T-helper 2 cell treated with Interferon-gamma antibody and Interleukin-4, amounts not matched to agents 5 μg/mL and 100 μg/mL, for 36 hours (primary cell): ENCODE data around the gene ZFP36.
A peak's percentile ranks its signal among the peaks of the same experiment; 100 is the strongest.

Source experiments
- DNase-seq: peaks from one replicate; pipeline ENCODE4 v3.0.0; 2021; ENCODE audit warnings: low spot score
- H3K27ac Mint-ChIP-seq: one replicate; pipeline ENCODE4 v1.8.0; 2021; ENCODE audit warnings: mild to moderate bottlenecking, mixed read lengths
- H3K27me3 Mint-ChIP-seq: one replicate; pipeline ENCODE4 v1.8.0; 2021; ENCODE audit warnings: low read depth, mixed read lengths
- H3K36me3 Mint-ChIP-seq: one replicate; pipeline ENCODE4 v1.8.0; 2021; ENCODE audit warnings: low read depth, mixed read lengths
- H3K4me1 Mint-ChIP-seq: one replicate; pipeline ENCODE4 v1.8.0; 2021; ENCODE audit warnings: low read depth, mixed read lengths
- H3K4me3 Mint-ChIP-seq: one replicate; pipeline ENCODE4 v1.8.0; 2022; ENCODE audit warnings: mild to moderate bottlenecking, moderate library complexity, mixed read lengths
- H3K9me3 Mint-ChIP-seq: one replicate; pipeline ENCODE4 v1.8.0; 2021; ENCODE audit warnings: mixed read lengths

ZFP36 gene

DNA sequence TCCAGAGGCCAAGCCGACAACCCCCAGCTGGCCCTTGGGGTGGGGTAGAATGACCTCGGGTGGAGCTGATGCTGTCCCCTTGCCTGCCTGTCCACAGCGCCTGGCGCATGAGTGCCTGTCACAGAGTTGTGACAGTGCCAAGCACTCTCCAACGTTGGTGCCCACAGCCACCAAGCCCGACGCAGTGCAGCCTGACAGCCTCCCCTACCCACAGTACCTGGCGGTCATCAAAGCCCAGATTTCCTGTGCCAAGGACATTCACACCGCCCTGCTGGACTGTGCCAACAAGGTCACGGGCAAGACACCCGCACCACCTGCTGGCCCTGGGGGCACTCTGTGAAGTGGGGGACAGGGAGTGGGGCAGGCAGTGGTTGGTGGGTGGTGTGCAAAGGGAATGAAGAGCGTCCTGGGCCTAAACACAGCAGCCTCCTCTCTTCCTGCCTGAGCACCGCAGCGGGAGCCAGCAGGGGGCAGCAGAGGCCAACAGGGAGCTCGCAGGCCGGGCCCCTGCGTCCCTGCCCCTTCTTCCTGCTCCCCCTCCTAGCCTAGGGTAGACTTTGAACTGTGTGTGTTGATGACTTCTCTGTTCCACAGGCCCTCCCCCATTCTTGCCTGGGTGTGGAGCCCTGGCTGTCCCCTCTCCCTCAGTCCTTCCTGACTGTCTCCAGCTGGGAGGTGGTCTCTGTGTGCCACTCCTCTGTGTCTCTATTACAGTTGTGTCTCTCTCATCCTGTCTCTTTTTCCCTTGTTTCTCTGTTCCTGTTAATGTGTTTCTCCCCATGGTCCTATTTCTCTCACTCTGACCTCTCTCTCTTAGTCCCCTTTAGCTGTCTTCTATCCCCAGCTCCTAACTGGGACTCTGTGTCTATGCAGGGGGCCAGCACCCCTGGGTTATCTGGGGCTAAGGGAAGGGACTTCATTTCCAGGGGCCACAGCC lies 9.0 kb upstream of the ZFP36 start:
- Mint-ChIP-seq H3K27ac (peak overlapping the region; percentile 85), H3K36me3 (peaks cover 37% of the 10 kb centered on the region), H3K9me3 (no peaks in the 10 kb centered on the region), H3K4me1 (peaks cover 45% of the 10 kb centered on the region), H3K4me3 (peak overlapping the region; percentile 63), H3K27me3 (no peaks in the 10 kb centered on the region)
- peak; percentile 85 for DNase-seq

DNA sequence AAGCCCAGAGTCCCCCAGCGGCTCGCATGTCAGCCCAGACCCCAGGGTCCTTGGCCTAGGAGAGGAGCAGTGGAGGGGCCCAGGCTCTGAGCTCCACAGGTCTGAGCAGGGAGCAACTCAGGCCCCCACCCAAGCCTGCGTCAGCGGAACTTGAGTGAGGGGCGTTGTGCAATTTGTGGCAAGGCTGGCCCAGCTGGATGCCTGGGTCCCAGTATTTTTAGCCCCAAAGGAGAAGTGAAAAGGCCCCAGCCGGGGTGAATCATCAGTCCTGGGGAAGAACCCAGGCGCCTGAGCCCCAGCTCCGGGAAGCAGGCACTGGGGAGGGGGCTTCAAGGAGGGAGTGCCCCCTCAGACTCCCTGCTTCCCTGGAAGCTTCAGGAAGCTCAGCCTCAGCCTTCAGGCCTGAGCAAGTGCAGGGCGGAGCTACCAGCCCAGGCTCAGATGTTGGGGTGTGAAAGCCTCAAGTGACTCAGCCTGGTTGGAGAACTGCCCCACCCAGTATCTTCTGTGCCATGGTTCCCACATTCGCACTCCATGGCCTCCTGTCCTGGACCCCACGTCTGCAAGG lies 8.3 kb upstream of the ZFP36 start:
- Mint-ChIP-seq H3K27ac (peak overlapping the region; percentile 85), H3K9me3 (no peaks in the 10 kb centered on the region), H3K4me3 (peak overlapping the region; percentile 63), H3K4me1 (peaks cover 45% of the 10 kb centered on the region), H3K36me3 (peaks cover 35% of the 10 kb centered on the region), H3K27me3 (no peaks in the 10 kb centered on the region)
- peak; percentile 59 for DNase-seq

DNA sequence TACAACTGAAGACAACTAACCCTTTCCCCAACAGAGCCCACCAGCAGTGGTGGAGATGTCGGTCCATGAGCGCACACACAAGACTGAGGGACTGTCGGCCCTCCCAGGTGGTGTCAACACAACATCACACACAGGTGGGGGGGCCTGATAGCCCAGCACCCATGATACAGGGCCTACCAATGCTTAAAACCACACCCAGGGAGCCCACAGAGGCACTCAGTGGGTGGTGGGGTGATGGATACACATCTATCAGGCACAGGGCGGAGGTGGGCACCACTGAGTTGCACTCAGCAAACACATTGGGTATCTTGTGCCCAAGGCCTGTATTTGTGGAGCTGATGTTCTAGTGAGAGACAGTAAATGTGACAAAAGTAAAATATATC lies 7.0 kb upstream of the ZFP36 start:
- peak overlapping the region; percentile 83 for H3K27ac Mint-ChIP-seq

GRCh38 chr19:39400061-39400460 lies 6.6 kb upstream of the ZFP36 start:
- Mint-ChIP-seq H3K36me3 (peaks cover 23% of the 10 kb centered on the region), H3K27me3 (no peaks in the 10 kb centered on the region), H3K27ac (peak overlapping the region; percentile 83), H3K4me3 (peak overlapping the region; percentile 62), H3K4me1 (peaks cover 50% of the 10 kb centered on the region), H3K9me3 (no peaks in the 10 kb centered on the region)
- DNase-seq: no peak

More for the DNA sequence above, 7.0 kb upstream of the ZFP36 start:
- Mint-ChIP-seq H3K36me3 (peaks cover 27% of the 10 kb centered on the region), H3K4me1 (peaks cover 49% of the 10 kb centered on the region), H3K9me3 (no peaks in the 10 kb centered on the region), H3K27me3 (no peaks in the 10 kb centered on the region), H3K4me3 (peak overlapping the region; percentile 62)
- DNase-seq: no peak

- H3K9me3 Mint-ChIP-seq: no peaks in the 10 kb centered on the region
- peak overlapping the region; percentile 95 for H3K27ac Mint-ChIP-seq
- no peak for DNase-seq
- H3K4me3 Mint-ChIP-seq: peak overlapping the region; percentile 63
- no peaks in the 10 kb centered on the region for H3K27me3 Mint-ChIP-seq
- H3K4me1 Mint-ChIP-seq: peaks cover 57% of the 10 kb centered on the region
- H3K36me3 Mint-ChIP-seq: peaks cover 16% of the 10 kb centered on the region
Observed at GRCh38 chr19:39401070-39401548, 5.5 kb upstream of the ZFP36 start.

DNA sequence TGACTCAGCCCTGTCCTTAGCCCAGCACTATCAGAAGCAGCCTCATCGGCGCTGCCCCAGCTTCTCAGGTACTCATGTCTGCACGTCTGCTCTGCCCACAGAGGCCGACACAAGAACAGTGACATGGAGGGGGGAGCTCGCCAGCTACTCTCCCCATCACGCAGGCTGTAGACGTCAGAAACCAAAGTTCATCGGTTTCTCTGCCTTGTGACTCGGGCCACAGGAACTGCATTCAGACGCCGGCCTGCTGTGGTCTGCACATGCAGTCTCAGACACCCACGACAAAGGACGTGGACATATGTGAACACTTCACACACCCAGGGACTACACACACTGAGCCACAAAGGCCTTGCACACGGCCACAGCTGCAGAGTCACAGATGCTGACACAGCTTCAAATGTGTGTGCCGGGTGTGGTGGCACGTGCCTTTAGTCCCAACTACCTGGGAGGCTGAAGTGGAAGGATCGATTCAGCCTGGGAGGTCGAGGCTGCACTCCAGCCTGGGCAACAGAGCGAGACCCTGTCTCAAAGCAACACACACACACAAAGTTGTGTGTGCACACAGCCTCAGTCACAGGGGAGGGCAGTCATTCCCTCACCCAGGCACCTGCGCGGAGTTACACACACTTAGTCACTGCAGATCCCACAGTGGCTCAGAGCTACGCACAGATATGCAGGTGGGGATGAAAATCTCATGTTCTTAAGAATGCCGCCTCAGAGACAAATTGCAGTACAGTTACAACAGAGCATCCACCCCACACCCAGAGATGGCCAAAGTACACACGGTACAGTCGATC lies 4.9 kb upstream of the ZFP36 start:
- Mint-ChIP-seq H3K4me1 (peaks cover 59% of the 10 kb centered on the region), H3K4me3 (peak overlapping the region; percentile 63), H3K9me3 (no peaks in the 10 kb centered on the region), H3K27ac (peak overlapping the region; percentile 95), H3K36me3 (peaks cover 18% of the 10 kb centered on the region), H3K27me3 (no peaks in the 10 kb centered on the region)
- peak; percentile 93 for DNase-seq

- no peaks in the 10 kb centered on the region for H3K27me3 Mint-ChIP-seq
- H3K4me3 Mint-ChIP-seq: peak overlapping the region; percentile 63
- peaks cover 57% of the 10 kb centered on the region for H3K4me1 Mint-ChIP-seq
- H3K27ac Mint-ChIP-seq: peak overlapping the region; percentile 95
- peaks cover 26% of the 10 kb centered on the region for H3K36me3 Mint-ChIP-seq
- DNase-seq: peak; percentile 86
- no peaks in the 10 kb centered on the region for H3K9me3 Mint-ChIP-seq
Observed at GRCh38 chr19:39402346-39403300, 4.0 kb upstream of the ZFP36 start.

- H3K4me1 Mint-ChIP-seq: peaks cover 50% of the 10 kb centered on the region
- no peaks in the 10 kb centered on the region for H3K9me3 Mint-ChIP-seq
- peak; percentile 94 for DNase-seq
- H3K27ac Mint-ChIP-seq: peak overlapping the region; percentile 95
- peak overlapping the region; percentile 63 for H3K4me3 Mint-ChIP-seq
- H3K36me3 Mint-ChIP-seq: peaks cover 31% of the 10 kb centered on the region
- H3K27me3 Mint-ChIP-seq: no peaks in the 10 kb centered on the region
Observed at GRCh38 chr19:39403331-39404312, 3.0 kb upstream of the ZFP36 start.

GRCh38 chr19:39405261-39405957 lies 1.2 kb upstream of the ZFP36 start:
- peak overlapping the region; percentile 45 for H3K27ac Mint-ChIP-seq

GRCh38 chr19:39405958-39406655 lies 540 bp upstream of the ZFP36 start:
- peak overlapping the region; percentile 93 for H3K27ac Mint-ChIP-seq
- H3K27me3 Mint-ChIP-seq: no peaks in the 10 kb centered on the region
- no peaks in the 10 kb centered on the region for H3K9me3 Mint-ChIP-seq
- H3K4me1 Mint-ChIP-seq: peaks cover 40% of the 10 kb centered on the region
- DNase-seq: peak; percentile 73
- peaks cover 32% of the 10 kb centered on the region for H3K36me3 Mint-ChIP-seq
- H3K4me3 Mint-ChIP-seq: peak overlapping the region; percentile 90

More at GRCh38 chr19:39405261-39405957, 1.2 kb upstream of the ZFP36 start:
- peak overlapping the region; percentile 90 for H3K4me3 Mint-ChIP-seq
- no peak for DNase-seq
- no peaks in the 10 kb centered on the region for H3K27me3 Mint-ChIP-seq
- peaks cover 38% of the 10 kb centered on the region for H3K4me1 Mint-ChIP-seq
- H3K9me3 Mint-ChIP-seq: no peaks in the 10 kb centered on the region
- peaks cover 27% of the 10 kb centered on the region for H3K36me3 Mint-ChIP-seq

GRCh38 chr19:39407410-39407659 lies 688 bp downstream of the ZFP36 start:
- no peak for DNase-seq
- H3K27ac Mint-ChIP-seq: peak overlapping the region; percentile 98
- peaks cover 4% of the 10 kb centered on the region for H3K27me3 Mint-ChIP-seq
- no peaks in the 10 kb centered on the region for H3K9me3 Mint-ChIP-seq
- peaks cover 38% of the 10 kb centered on the region for H3K36me3 Mint-ChIP-seq
- H3K4me3 Mint-ChIP-seq: peak overlapping the region; percentile 90
- peaks cover 37% of the 10 kb centered on the region for H3K4me1 Mint-ChIP-seq
